ENCODE data around the gene ZNF177. TPM values are rescaled to one million over a fixed set of nuclear protein-coding genes. Genes with fewer than 3 reads are reported as not detected.

ZNF177 gene
- 0.15 and 2.0 TPM in 2 replicates for total RNA-seq

DNA sequence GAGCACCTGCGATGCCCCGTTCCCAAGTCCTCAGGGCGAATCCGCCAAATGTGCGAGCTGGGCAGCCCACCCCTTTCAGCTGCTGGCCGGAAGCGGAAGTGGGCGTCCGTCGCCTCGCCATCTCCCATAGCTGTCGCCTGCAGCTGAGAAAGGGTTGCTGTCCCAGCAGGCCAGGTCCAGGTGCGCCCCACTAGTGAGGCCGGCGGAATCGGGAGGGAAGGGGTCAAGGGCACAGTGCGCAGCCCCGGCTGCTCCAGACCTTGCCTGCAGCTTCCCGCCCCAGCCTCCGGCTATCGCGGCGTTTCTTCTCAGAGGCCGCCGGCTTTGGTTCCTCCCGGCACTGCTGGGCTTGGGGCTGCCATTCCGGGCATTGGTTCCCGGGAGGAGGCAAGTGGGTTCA, at the start of gene ZNF177:
Gene ZNF177 (plus strand): TSS at position 109 of the 400 bp plus-strand sequence. CDS start 15,299 bp downstream, outside the sequence.

DNA sequence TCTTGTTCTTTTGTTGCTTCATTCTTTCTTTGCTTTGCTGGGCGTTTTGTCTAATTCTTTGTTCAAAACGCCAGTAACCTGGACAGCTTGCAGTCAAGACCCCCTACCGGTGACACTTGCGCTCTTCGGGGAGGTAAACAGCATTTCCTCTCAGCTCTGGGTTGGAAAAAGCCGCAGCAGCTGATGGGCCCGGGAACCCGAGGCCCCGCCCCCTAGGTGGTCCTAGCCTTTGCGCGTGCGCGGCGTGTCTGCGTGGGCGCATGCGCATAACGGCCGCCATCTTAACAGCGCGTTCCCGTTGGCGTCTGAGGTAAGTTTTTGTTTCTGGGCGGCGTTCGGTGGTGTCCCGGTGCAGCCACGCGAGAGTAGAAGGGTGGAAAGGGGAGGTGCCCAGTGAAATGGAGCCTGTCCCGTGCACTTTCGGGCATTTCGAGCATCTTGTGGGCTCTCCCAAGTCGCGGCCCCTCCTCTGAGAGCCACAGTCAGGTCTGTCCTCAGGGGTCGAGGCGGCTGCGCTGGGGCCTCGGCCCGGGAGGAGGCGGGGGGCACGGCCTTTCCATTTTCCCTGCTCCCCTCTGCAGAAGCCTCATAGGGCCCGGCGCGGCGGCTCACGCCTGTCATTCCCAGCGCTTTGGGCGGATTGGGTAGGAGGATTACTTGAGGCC, 38.8 kb upstream of the ZNF177 start, which contains the start of gene ZNF559:
Gene ZNF559 (plus strand): TSS at position 261 of the 665 bp plus-strand sequence. CDS start 14,371 bp downstream, outside the sequence.

Other genes with a start within 250 kb of the ZNF177 start
- not detected in 2 replicates for gene OR7G1, start 247.2 kb upstream of the ZNF177 start, total RNA-seq
- not detected in 2 replicates for gene OR7G3, start 236.1 kb upstream of the ZNF177 start, total RNA-seq
- 13.1 and 13.4 TPM in 2 replicates for gene ZNF317, start 222.6 kb upstream of the ZNF177 start, total RNA-seq
- 0.10 TPM in 1 of 2 replicates, not detected in the other for gene OR7D2, start 184.0 kb upstream of the ZNF177 start, total RNA-seq
- not detected in 2 replicates for gene OR7D4, start 143.4 kb upstream of the ZNF177 start, total RNA-seq
- not detected in 2 replicates for gene OR7E24, start 112.1 kb upstream of the ZNF177 start, total RNA-seq
- 2.6 and 5.8 TPM in 2 replicates for gene ZNF699, start 53.2 kb upstream of the ZNF177 start, total RNA-seq
- gene ZNF559, start 38.8 kb upstream of the ZNF177 start, total RNA-seq: 6.5 and 6.9 TPM in 2 replicates
- gene ZNF266, start 72.6 kb downstream of the ZNF177 start, total RNA-seq: 8.9 and 9.1 TPM in 2 replicates
- not detected in 2 replicates for gene ZNF560, start 135.6 kb downstream of the ZNF177 start, total RNA-seq
- gene ZNF426, start 175.6 kb downstream of the ZNF177 start, total RNA-seq: 6.6 and 9.2 TPM in 2 replicates
- 15.1 and 15.3 TPM in 2 replicates for gene ZNF121, start 221.5 kb downstream of the ZNF177 start, total RNA-seq